Panc1 (cell line): ENCODE results near the gene ROBO1.
"Not testable (repeated sequence)": the region's sequence is repeated elsewhere in the genome, so short reads cannot be mapped to it uniquely, and the experiment has no call there.

Experiments
- CTCF ChIP-seq: fragments of 450-650 bp; IDR thresholded peaks from 2 replicates; pipeline ENCODE4 v1.5.1; 2017; ENCODE audit warnings: mild to moderate bottlenecking
- POLR2AphosphoS5 ChIP-seq: IDR thresholded peaks from 2 replicates; pipeline ENCODE4 v1.6.1; 2012; ENCODE audit warnings: mild to moderate bottlenecking, low read depth, low read length, moderate library complexity
- SIN3A ChIP-seq: IDR thresholded peaks from 2 replicates; pipeline ENCODE4 v1.6.1; 2012; ENCODE audit warnings: low read depth, mild to moderate bottlenecking, low read length, moderate library complexity, borderline replicate concordance; ENCODE audit not compliant: insufficient read depth
- TCF7L2 ChIP-seq: IDR thresholded peaks from 2 replicates; pipeline ENCODE4 v1.6.1; 2011; ENCODE audit warnings: mild to moderate bottlenecking, low read depth, low read length, inconsistent platforms

- not testable (repeated sequence) for TF ChIP-seq CTCF, SIN3A, POLR2AphosphoS5, TCF7L2
Measured at GRCh38 chr3:78724364-78724763, 1043.4 kb downstream of the ROBO1 start.
